Measurements from ENCODE around the gene GRM2.

The GRM2 gene

DNA sequence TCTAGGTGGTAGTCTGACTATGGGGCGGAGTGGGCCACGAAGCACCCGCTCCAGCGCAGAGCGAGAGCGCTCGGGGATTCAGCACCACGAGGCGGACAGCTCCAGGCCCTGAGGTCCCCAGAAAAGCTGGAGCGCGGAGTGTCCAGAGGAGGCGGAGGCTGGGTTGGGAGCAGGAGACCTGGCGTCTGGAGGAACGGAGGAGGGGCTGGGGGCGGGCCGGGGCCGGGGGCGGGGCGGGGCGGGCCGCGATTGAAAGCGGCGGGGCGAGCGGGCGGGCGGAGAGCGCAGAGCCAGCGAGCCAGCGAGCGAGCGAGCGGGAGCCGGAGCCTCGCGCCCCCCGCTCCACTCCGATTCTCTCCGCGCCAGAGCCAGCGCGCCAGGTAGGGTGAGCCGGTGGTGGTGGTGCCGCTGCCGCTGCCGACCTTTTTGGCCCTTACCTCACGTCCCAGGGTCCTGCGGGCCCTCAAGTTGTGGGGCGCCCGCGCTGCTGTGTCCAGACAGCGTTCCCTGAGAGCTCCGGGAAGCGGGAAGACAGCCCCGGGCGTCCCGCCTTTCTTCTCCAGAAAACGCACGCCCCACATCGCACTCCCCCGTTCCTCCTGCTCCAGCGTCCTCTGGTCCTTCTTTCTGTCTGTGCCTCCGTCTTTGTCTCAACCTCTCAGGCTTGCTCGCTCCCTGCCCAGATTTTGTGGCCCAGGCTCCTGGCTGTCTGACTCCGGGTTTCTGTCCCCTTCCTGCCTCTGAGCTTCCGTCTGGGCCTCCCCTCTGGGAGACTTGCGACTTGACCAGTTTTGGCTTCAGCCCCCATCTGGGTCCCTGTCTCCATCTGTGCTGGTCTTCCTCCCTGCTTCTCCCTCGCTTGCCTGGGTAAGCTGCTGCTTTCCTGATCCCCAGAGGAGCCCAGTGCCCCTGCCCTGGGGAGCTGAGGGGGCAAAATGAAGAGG is at the start of gene GRM2:
GRM2 (plus strand) TSS at position 281 of the 944 bp plus-strand sequence. CDS start 1,916 bp downstream, outside the sequence.
- peak; percentile 96 for DNase-seq (ENCODE audit: low spot score)

DNA sequence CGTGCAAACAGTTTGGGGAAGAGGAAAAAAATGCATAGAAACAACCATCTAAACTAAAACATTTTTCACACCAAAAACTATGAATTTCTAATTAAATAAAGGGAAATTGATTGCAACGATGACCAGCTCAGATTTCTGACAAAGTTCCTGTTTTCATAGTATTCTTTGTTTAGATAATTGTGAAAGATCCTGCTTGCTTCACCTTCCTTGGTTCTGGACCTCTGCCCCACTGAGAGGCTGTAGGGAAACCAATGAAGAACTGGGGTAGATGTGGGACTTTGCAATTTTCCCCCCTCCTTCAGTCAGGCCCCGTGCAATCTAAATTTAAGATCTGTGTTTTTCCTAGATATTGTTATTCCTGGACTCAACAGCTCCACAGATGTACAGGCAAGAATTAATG is 49.6 kb upstream of the GRM2 start:
- DNase-seq (ENCODE audit: low spot score), result no peak

DNA sequence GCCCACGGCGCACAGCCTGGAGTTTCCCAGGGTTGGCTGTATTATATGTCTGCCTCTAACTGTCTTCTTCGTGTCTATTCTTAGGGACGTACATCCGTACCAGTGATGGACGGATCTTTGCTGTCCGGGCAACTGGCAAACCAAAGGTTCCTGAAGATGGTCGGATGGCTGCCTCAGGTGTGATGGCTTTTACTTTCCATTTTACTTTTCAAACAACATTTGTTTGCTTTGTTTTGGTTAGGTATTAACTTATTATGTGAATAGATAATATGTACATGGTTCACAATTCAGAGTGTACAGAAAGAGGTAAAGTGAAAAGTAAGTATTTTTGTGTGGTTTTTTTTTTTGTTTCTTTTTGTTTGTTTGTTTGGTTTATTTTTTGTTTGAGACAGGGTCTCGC is 46.9 kb upstream of the GRM2 start:
- no peak for DNase-seq (ENCODE audit: low spot score)

DNA sequence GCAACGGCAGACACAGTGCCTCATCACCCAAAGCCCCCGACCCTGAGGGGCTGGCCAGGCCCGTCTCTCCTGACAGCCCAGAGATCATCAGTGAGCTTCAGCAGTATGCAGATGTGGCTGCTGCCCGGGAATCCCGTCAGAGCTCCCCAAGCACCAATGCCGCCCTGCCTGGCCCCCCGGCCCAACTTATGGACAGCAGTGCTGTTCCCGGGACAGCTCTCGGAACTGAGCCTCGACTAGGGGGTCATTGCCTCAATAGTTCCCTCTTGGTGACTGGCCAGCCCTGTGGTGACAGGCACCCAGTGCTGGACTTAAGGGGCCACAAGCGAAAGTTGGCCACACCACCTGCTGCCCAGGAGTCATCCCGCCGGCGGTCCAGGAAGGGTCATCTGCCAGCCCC is 44.4 kb upstream of the GRM2 start:
- DNase-seq (ENCODE audit: low spot score), result no peak

DNA sequence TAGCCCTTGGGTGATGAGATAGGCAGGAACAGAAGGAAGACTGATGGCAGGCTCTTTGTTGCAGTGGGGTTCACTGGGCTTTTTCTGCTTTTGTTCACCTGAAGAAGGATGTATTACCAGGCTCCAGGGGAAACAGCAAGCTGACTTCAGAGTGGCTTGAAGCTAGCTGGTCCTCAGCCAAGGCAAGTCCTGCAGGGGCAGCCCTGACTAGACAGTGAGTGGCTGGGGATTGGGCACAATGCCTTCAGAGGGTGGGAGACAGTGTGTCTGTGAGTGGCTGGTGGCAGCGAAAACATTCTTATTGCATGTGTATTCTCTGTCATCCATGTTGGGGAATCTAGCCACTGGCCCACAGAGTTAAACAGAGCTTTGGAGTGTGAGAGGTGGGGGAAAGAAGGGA is 38.1 kb upstream of the GRM2 start:
- DNase-seq (ENCODE audit: low spot score), result no peak

DNA sequence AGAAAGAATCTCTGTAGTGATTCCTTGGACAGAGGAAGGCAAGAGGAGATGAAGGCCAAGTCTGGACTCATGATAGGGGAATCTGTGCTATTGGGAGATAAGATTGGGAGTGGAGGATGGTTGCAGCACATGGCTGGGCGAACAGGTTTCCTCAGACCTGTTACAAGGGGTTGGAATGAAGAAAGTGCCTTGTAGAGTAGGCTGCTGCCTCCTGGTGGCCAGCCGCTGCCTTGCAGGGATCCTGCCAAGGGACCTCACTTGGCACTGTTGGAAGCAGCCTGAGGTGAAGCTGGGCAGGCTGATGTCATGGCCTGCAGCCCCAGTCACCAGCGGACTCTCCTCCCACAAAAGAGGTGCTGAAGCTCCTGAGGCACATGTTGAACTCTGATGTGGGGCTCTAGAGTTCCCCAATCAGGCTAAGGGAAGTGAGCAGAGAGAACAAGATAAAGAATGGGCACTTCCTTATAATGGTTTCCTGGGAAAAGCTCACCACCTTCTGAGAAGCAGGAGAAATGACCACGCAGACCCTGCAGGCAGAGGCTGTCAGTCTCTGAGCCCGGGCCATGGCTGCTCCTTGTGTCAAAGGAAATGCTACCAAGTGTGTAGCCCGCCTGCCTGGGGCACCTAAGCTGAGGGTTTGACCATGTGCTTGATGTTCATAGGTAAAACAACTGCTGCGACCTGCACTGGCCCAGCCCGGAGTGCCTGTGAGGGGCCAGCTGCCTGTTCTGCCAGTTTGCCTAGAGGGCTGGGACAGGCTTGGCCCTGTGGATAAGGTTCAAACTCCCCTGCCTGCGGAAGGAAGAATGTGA is 37.4 kb upstream of the GRM2 start:
- DNase-seq (ENCODE audit: low spot score), result peak; percentile 90

DNA sequence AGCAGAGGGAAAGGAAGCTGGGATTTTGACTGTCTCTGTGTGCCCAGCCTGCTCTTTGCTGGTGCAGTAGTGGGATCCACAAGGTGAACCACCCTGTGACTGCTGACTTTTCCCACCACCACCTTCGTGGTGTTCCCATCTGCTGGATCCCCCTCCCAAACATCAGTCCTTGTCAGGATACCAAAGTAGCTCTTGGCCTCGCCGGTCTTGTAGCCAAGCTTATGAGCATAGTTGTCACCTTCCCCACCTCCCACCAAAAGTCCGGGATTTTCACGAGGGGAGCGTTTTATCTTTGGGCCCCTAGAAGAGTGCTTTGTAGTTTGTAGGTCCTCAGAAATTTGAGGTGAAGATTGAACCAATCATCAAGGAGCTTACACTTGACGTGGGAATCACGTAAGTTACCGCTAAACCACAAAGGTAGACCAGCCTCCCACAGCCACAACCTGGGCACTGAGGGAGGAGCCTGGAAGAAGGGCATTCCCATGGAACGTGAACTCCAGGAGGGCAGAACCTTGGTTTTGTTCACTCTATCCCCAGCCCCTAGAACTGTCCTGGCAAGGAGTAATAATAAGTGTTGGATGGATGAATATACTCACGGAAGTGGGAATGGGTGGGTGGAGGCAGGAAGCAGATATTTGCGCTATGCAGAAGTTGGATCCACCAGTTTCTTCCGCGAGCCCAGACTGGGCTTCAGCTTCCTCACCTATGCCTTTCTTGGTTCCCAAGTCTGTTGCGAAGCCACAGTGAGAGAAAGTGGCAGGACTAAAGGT is 36.6 kb upstream of the GRM2 start:
- DNase-seq (ENCODE audit: low spot score), result no peak

DNA sequence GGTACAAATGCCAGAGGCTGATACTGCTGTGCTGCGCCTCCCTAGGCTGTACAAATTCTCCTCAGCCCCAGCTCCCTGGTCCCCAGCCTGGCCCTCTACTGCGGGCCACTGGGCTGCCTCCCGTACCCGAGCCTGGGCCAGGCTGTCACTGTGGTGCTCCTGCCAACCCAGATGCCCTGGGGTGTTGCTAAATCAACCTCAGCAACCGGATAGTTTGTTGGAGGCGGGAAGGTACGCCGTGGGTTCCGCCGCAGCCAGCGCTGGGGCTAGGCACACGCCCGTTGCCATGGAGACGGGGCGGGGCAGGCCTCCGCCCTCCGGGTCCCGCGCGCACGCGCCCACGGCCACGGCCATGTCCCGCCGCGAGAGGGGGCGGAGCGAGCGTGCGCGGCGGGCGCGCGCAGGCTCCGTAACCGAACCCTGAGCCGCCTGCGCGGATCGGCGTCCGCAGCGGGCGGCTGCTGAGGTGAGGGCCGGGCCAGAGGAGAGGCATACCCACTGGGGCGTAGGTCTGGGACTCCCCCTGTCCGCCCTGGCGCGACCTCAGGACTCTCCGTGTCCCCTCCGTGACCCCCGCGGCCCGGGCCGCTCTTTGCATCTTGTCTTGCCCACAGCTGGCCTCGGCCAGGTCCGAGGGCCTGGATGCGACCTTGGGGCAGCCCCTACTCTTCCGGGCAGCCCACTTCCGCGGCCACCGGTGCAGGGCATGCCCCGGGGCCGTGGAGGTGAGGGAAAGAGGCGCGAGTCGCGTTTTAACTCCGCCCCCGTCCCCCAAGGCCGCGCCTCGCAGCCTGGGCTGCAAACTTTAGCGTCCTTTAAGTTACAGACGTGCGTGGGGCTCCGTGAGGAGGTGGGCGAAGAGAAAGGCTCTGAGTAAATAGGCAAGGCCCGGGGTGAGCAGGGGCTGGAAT is 35.8 kb upstream of the GRM2 start, which contains the start of gene TEX264:
TEX264 (plus strand) TSS at position 430 of the 911 bp plus-strand sequence. CDS start 3,053 bp downstream, outside the sequence.
- peak; percentile 74 for DNase-seq (ENCODE audit: low spot score)

DNA sequence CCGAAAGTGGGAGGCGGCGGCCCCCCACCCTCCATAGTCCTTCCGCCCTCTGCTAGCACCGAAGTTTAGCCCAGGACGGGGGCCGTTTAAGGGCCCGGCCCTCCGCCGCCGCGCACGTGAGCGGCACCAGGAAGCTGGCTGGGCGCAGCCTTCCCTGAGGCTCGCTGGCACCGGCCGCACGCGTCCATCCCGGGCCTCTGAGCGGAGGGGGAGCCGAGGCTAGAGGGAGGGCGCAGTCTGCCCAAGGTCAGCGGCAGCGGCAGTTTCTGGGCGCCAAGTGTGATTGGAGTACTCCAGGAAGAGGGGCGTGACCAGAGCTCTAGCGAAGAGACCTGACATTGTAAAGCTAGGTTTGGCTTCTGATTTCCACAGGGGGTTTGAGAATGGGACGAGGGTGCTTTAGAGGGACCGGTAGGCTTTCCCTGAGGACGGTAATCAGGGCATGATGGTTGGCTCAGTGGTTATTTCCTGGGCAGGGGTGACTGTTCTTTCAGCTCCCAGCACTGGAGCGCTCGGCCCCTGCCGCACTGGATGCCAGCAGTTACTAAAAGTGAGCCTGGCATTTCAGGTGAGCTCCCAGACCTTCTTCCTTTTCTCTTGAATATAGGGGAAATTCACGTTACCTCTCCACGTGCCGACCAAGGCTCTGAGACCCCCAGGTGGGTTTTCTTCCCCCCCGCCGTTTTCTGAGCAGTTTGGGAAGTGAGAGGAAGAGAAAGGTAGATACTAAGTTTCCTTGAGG is 35.0 kb upstream of the GRM2 start:
- DNase-seq (ENCODE audit: low spot score), result peak; percentile 62

DNA sequence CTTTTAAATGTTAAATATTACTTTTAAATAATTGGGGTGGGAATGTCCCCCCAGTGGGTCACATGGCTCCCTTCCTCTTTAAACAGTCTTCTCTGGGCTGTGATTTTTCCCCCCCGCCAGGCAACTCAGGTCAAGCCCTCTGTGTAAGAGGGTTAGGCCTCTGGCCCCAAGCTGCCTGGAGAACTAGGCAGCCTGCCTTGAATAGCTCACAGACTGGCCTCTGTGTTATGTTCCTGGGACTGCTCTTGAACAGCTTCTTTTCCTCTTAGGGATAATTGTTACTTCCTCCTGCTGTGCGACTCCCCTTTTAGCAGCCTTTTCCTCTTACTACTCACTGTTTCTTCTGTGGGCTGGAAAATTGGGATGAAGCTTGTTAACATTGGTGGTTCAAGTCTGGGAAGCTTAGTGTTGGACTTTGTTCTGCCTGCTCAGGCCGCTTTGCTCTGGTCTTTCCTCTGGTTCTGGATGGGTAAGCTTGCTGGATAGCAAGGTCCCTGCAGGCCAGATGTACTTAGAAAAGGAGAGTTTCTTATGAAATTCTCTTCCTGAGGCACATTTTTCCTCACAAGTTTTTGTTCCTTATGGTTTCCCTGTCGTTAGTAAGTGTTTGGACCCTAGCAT is 33.6 kb upstream of the GRM2 start:
- DNase-seq (ENCODE audit: low spot score), result no peak

DNA sequence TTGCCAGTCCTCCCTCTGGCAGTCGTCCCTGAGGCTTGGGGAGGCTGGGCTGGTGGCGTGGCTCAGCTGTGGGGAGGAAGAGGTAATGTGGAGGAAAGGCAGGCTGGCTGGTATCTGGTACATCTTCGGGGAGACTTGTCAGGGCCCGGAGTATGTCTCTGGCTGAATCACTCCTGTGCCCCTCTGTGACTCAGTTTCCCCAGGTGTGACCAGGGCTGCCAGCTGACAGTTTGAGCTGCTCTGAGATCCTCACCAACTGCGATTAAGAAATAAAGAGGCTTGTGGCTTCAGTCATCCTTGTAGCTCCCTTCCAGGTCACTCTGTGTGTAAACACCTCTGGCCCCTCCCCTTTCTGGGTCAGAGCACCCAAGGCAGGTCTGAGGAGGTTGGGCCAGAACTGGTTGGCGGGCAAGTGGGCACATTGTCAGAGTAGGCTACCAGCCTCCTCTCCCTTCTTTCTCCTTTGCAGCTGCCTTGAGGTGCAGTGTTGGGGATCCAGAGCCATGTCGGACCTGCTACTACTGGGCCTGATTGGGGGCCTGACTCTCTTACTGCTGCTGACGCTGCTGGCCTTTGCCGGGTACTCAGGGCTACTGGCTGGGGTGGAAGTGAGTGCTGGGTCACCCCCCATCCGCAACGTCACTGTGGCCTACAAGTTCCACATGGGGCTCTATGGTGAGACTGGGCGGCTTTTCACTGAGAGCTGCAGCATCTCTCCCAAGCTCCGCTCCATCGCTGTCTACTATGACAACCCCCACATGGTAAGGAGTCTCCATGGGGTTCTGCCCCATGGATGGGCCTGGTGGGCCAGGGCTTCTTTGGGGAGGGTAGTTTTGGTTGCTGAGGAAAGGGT is 32.8 kb upstream of the GRM2 start:
- DNase-seq (ENCODE audit: low spot score), result no peak

DNA sequence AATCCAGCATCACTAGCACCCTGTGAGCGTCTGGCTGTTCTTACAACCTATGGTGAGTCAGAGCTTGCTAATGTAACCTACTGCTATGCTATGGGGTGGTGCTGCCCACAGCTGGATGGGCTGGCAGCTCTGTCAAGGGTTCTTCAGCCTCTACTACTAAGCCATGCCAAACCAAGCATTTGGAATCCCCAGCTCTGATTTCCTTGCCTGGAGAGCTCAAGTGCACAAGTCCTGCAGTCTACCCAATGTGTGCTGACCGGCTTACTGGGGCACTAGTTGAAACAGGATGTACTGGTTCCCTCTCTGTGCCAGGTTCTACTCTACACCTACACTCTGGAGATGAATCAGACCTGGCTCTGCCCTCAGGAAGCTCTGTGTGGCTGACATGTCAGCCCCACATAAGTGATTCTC is 31.7 kb upstream of the GRM2 start:
- DNase-seq (ENCODE audit: low spot score), result no peak

DNA sequence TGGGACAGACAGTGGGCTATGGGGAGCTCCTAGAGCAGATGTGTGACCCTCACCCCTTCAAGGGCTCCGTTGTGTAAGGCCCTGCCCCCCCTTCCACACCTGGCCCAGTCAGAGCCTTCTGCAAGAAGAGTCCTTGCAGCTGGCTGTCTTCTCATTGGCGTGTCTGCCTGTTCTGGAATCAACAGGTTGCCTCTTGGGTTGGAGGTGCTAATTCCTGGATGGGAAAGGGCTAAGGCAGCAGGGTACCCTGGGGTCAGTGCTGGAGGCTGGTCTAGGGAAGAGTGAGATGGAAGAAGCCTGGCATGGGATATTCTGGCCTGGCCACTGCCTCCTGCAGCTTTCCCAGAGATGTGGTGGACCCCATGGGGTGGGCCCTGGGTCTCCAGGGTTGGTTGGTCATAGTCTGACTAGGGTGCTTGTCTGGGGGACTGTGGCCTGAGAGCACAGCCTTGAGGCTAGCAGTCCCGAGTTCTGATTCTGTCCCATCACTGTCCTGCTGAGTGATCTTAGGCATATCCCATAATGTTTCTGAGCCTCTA is 30.7 kb upstream of the GRM2 start:
- no peak for DNase-seq (ENCODE audit: low spot score)

DNA sequence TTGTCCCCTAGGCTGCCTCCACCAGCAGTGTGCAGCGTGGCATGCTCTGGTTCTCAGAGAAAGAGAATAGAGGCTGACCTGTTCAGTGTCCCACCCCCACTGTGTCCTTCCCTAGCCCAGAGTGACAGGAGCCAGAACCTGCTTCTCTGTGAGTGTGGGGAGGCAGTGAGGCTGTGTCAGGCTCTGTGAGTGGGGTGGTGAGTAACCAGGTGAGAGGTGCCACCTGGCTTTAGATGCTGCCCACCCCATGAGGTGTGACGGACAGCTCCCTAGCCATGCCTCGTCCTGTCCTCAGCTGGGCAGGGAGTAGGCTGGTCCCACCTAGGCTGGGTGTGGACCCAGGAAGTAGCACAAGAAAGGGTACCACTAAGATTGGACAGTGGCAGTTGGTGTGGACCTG is 29.5 kb upstream of the GRM2 start:
- no peak for DNase-seq (ENCODE audit: low spot score)

DNA sequence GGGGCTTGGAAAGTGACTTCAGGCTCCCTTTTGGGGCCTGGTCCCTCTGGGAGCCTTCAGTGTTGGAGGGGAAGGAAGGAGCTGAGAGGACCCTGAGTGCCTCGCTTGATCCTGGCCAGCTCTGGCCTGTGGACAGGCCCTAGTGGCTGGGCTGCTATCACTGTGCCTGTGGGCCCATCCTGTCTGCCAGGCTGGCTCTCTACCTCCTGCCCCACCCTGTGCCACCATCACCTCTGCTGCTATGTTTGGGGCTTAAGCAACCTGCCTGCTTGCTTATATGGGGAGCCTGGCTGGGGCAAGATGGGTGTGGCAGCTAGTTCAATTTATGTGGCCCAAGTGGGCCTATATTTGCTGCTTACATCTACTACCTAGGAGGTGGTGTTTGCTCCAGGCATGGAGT is 28.7 kb upstream of the GRM2 start:
- no peak for DNase-seq (ENCODE audit: low spot score)

DNA sequence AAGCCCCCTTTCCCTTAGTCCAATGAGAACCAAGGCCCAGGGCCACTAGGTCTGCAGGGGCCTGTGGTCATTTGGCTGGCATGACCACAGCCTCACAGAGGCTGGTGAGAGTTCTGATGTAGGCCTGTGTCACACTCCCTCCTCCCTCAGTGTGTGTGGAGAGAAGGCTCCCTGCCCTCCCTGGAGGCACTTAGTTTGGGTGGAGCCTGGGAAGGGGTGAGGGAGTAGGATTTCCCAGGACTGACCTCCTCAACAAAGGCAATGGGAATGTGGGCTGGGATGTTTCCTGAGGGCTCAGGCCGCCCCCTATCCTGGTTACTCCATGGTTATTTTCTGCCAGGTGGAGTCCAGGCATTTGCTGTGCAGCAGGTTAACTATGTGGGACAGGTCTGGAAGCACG is 28.2 kb upstream of the GRM2 start:
- DNase-seq (ENCODE audit: low spot score), result no peak

DNA sequence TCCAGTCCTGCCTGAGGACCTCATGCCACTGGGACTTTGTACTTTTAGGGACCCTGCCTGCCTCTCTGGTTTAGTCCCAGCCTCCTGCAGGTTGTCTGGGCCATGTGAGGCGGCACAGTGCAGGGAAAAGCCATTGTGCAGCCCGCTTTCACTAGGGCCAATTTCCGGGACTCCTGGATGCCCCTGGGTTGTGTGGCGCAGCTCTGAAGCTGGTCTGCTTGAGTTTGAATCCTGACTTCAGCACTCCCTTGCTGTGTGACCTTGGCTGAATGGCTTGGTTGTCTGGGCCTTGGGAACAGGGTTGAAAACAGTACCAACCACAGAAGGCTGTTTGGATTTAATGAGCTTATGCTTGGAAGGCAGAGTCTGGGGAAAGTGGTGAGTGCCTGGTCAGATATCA is 27.6 kb upstream of the GRM2 start:
- DNase-seq (ENCODE audit: low spot score), result no peak

DNA sequence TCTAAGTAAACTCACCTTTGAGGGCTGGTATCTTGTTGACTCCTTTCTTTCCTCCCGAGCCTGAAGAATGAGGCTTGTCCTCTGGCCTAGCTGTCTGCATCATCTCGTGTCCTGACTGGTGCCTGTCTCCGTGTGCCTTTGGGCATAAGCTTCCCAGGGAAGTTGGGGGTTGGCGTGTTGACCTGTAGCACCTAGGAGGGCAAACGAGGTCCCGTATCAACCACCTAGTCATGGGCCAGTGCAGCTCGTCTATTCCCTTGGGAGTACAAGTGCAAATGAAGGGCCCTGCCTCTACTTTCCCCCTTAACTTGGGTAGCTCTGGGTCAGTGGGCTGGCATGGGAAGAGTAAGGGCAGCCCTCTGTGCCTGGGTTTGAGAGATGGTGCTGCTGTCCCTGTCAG is 27.1 kb upstream of the GRM2 start:
- no peak for DNase-seq (ENCODE audit: low spot score)

DNA sequence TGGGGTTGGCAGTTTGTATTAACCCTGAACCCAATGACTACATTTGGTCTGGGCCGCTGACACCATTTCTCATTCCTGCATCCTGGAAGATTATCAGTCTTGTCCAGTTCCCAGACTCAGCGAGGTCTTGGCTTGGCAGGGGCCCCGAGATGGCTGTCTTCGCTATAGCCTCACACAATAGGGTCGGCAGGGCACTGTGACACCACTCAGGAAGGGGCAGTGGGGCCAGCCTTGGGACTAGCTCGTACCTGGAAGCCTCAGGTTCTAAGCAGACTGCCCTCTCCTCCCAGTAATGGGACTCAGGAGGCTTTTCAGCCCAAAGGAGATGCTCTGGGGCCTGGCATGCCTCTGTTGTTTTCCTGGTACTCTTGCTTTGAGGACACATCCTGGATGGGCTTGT is 26.7 kb upstream of the GRM2 start:
- no peak for DNase-seq (ENCODE audit: low spot score)

All from ecto neural progenitor cell (in vitro differentiated cells).